HepG2 (cell line): ENCODE data around the gene PIEZO2. TPM values are rescaled to one million over a fixed set of nuclear protein-coding genes. Genes with fewer than 3 reads are reported as not detected.

Source experiments
- ASH2L ChIP-seq: fragments of 300-600, 200-600 bp; sonication (generic); IDR thresholded peaks from 2 replicates; pipeline ENCODE4 v1.7.0; 2017; ENCODE audit warnings: low read depth, mild to moderate bottlenecking, moderate library complexity, mixed read lengths, low read length; ENCODE audit not compliant: insufficient read length
- FOXJ3 ChIP-seq: sonication (generic); formaldehyde crosslinking; IDR thresholded peaks from 2 replicates; pipeline ENCODE4 v1.4.0; 2020; ENCODE audit warnings: missing genetic modification reagents, mild to moderate bottlenecking, borderline replicate concordance
- GMEB1 ChIP-seq: sonication (generic); formaldehyde crosslinking; IDR thresholded peaks from 2 replicates; pipeline ENCODE4 v1.5.1; 2020; ENCODE audit warnings: missing genetic modification reagents, mild to moderate bottlenecking, borderline replicate concordance
- ISX ChIP-seq: sonication (generic); formaldehyde crosslinking; conservative IDR thresholded peaks from 2 replicates; pipeline ENCODE4 v1.5.0; 2020; ENCODE audit warnings: missing genetic modification reagents
- PHF20 ChIP-seq: sonication (generic); formaldehyde crosslinking; IDR thresholded peaks from 2 replicates; pipeline ENCODE4 v1.5.0; 2020; ENCODE audit warnings: mild to moderate bottlenecking, missing genetic modification reagents
- PHF21A ChIP-seq: sonication (generic); formaldehyde crosslinking; IDR thresholded peaks from 2 replicates; pipeline ENCODE4 v1.5.0; 2020; ENCODE audit warnings: mild to moderate bottlenecking, missing genetic modification reagents
- PRDM15 ChIP-seq: sonication (generic); formaldehyde crosslinking; IDR thresholded peaks from 2 replicates; pipeline ENCODE4 v1.4.0; 2020; ENCODE audit warnings: missing genetic modification reagents
- RARA ChIP-seq: IDR thresholded peaks from 2 replicates; pipeline ENCODE4 v1.6.1; 2016; ENCODE audit warnings: missing genetic modification reagents, missing compliant biosample characterization
- RERE ChIP-seq: IDR thresholded peaks from 2 replicates; pipeline ENCODE4 v1.6.1; 2016; ENCODE audit warnings: low read depth, missing genetic modification reagents, missing compliant biosample characterization
- RXRB ChIP-seq: IDR thresholded peaks from 2 replicates; pipeline ENCODE4 v1.6.1; 2016; ENCODE audit warnings: borderline replicate concordance, missing genetic modification reagents, missing compliant biosample characterization
- SIX1 ChIP-seq: sonication (generic); formaldehyde crosslinking; IDR thresholded peaks from 2 replicates; pipeline ENCODE4 v1.4.0; 2020; ENCODE audit warnings: missing genetic modification reagents, borderline replicate concordance
- TBX2 ChIP-seq: sonication (generic); formaldehyde crosslinking; IDR thresholded peaks from 2 replicates; pipeline ENCODE4 v1.5.0; 2020; ENCODE audit warnings: missing genetic modification reagents, mild to moderate bottlenecking, borderline replicate concordance
- TCF7 ChIP-seq: sonication (generic); IDR thresholded peaks from 2 replicates; pipeline ENCODE4 v1.6.1; 2016; ENCODE audit warnings: antibody characterized with exemption, low read depth
- ZC3H13 ChIP-seq: sonication (generic); formaldehyde crosslinking; IDR thresholded peaks from 2 replicates; pipeline ENCODE4 v1.8.1; 2023; ENCODE audit warnings: mild to moderate bottlenecking, missing genetic modification reagents, moderate library complexity
- ZNF136 ChIP-seq: sonication (generic); formaldehyde crosslinking; IDR thresholded peaks from 2 replicates; pipeline ENCODE4 v1.8.1; 2022; ENCODE audit warnings: low read depth, mild to moderate bottlenecking, moderate library complexity, missing genetic modification reagents
- ZNF383 ChIP-seq: sonication (generic); formaldehyde crosslinking; IDR thresholded peaks from 2 replicates; pipeline ENCODE4 v1.4.0; 2020; ENCODE audit warnings: missing genetic modification reagents, mild to moderate bottlenecking, borderline replicate concordance
- ZNF547 ChIP-seq: sonication (generic); formaldehyde crosslinking; IDR thresholded peaks from 2 replicates; pipeline ENCODE4 v1.5.1; 2020; ENCODE audit warnings: mild to moderate bottlenecking, missing genetic modification reagents
- ZNF614 ChIP-seq: IDR thresholded peaks from 2 replicates; pipeline ENCODE4 v1.6.1; 2018; ENCODE audit warnings: missing biosample characterization, missing genetic modification reagents, inconsistent platforms, borderline replicate concordance
- ZNF761 ChIP-seq: sonication (generic); formaldehyde crosslinking; conservative IDR thresholded peaks from 2 replicates; pipeline ENCODE4 v1.4.0; 2020; ENCODE audit warnings: mild to moderate bottlenecking, missing genetic modification reagents
- polyA plus RNA-seq, 8 experiments: library from polyadenylated mRNA; depleted of rRNA in 3 of 8; stranded (reverse) in 7 of 8; unstranded in 1 of 8; fragments of >200 nt; fragmentation: Illumina TruSeq in 4 of 8; extraction: Trizol in 4 of 8; gene quantifications; 2 replicates each; pipeline versions ENCODE4 v1.2.1 to v1.2.3, GENCODE V29; 2011 to 2016; ENCODE audit warnings: low read depth in 4 of 8, missing spikeins in 1 of 8, mixed read lengths in 1 of 8; ENCODE audit not compliant: insufficient read depth in 1 of 8
- total RNA-seq, 5 experiments: library from RNA; depleted of rRNA; stranded (reverse); fragments of >200 nt; fragmentation: Illumina TruSeq; extraction: Trizol; gene quantifications; 2 replicates each; pipeline ENCODE4 v1.2.3, GENCODE V29; 2016; ENCODE audit warnings: low read depth in 1 of 5

The PIEZO2 gene
- total and polyA plus RNA-seq, 2 of the 13 experiments (the other 11 are each of a cell fraction or from before 2014, with no cell fraction given): 15.2 to 27.2 TPM

- TF ChIP-seq PRDM15 (CRISPR knock-in tag) (no peak), PHF20 (CRISPR knock-in tag) (no peak), ZNF614 (CRISPR knock-in tag) (peak; percentile 58; the same call in 1 of the 2 replicates), PHF21A (CRISPR knock-in tag) (peak; percentile 35; the same call in 1 of the 2 replicates), ISX (CRISPR knock-in tag) (no peak), ZC3H13 (CRISPR knock-in tag) (no peak), ASH2L (no peak), RXRB (CRISPR knock-in tag) (peak; percentile 26; the same call in 1 of the 2 replicates), TCF7 (peak; percentile 39; the same call in 1 of the 2 replicates), FOXJ3 (CRISPR knock-in tag) (peak; percentile 41; the same call in 1 of the 2 replicates), ZNF547 (CRISPR knock-in tag) (no peak), ZNF761 (no peak), ZNF383 (CRISPR knock-in tag) (no peak), RERE (CRISPR knock-in tag) (peak; percentile 22; the same call in 1 of the 2 replicates), TBX2 (CRISPR knock-in tag) (no peak), GMEB1 (no peak), RARA (CRISPR knock-in tag) (peak; percentile 67), ZNF136 (CRISPR knock-in tag) (no peak), SIX1 (CRISPR knock-in tag) (no peak)
- TF ChIP-seq, all 625 proteins: peak for 39
These were observed 36.3 kb downstream of the PIEZO2 start (continued) for GRCh38 chr18:11113046-11113548.
